H9 (cell line): Measurements from ENCODE around the gene CSNK1A1L. TPM values are rescaled to one million over a fixed set of nuclear protein-coding genes. Genes with fewer than 3 reads are reported as not detected.

Experiments used
- DNase-seq: peaks from one replicate; pipeline ENCODE4 v3.0.0-alpha.2; 2017
- H2AFZ ChIP-seq: one replicate; pipeline ENCODE4 v1.6.1; 2013; ENCODE audit warnings: mild to moderate bottlenecking, low read length, control low read depth, moderate library complexity
- H2AK5ac ChIP-seq: 2 replicates; pipeline ENCODE4 v1.6.1; 2013; ENCODE audit warnings: low read length, control low read depth, mixed read lengths; ENCODE audit not compliant: insufficient read length
- H2BK120ac ChIP-seq: one replicate; pipeline ENCODE4 v1.6.1; 2013; ENCODE audit warnings: low read depth, mild to moderate bottlenecking, low read length, control low read depth, inconsistent platforms; ENCODE audit not compliant: poor library complexity, severe bottlenecking
- H2BK12ac ChIP-seq: 2 replicates; pipeline ENCODE4 v1.6.1; 2013; ENCODE audit warnings: low read length, control low read depth, mixed read lengths, low read depth; ENCODE audit not compliant: insufficient read length
- H2BK15ac ChIP-seq: 2 replicates; pipeline ENCODE4 v1.6.1; 2013; ENCODE audit warnings: low read depth, low read length, control low read depth
- H2BK20ac ChIP-seq: one replicate; pipeline ENCODE4 v1.6.1; 2013; ENCODE audit warnings: low read depth, mild to moderate bottlenecking, low read length, control low read depth, inconsistent platforms; ENCODE audit not compliant: poor library complexity, severe bottlenecking
- H2BK5ac ChIP-seq: 2 replicates; pipeline ENCODE4 v1.6.1; 2013; ENCODE audit warnings: low read length, control low read depth, mixed read lengths; ENCODE audit not compliant: insufficient read length
- H3K14ac ChIP-seq: 2 replicates; pipeline ENCODE4 v1.6.1; 2013; ENCODE audit warnings: low read length, control low read depth; ENCODE audit not compliant: insufficient read depth
- H3K18ac ChIP-seq: 2 replicates; pipeline ENCODE4 v1.6.1; 2013; ENCODE audit warnings: low read depth, mild to moderate bottlenecking, mixed read lengths, low read length, control low read depth; ENCODE audit not compliant: insufficient read length
- H3K23ac ChIP-seq: 2 replicates; pipeline ENCODE4 v1.6.1; 2013; ENCODE audit warnings: low read length, control low read depth, mixed read lengths, low read depth; ENCODE audit not compliant: insufficient read length
- H3K23me2 ChIP-seq: 2 replicates; pipeline ENCODE4 v1.6.1; 2013; ENCODE audit warnings: low read depth, mild to moderate bottlenecking, mixed read lengths, low read length, control low read depth; ENCODE audit not compliant: insufficient read length, poor library complexity, severe bottlenecking
- H3K27ac ChIP-seq: 2 replicates; pipeline ENCODE4 v1.5.1; 2013; ENCODE audit warnings: low read length, control low read depth, mixed read lengths, low read depth; ENCODE audit not compliant: insufficient read length
- H3K27me3 ChIP-seq: 2 replicates; pipeline ENCODE4 v1.6.1; 2013; ENCODE audit warnings: low read length, control low read depth, inconsistent platforms; ENCODE audit not compliant: insufficient read depth
- H3K4ac ChIP-seq: 2 replicates; pipeline ENCODE4 v1.6.1; 2013; ENCODE audit warnings: low read depth, mild to moderate bottlenecking, control low read depth, inconsistent platforms, low read length, moderate library complexity
- H3K4me1 ChIP-seq: 2 replicates; pipeline ENCODE4 v1.6.1; 2013; ENCODE audit warnings: low read length, control low read depth, inconsistent platforms; ENCODE audit not compliant: insufficient read depth
- H3K4me2 ChIP-seq: 2 replicates; pipeline ENCODE4 v1.6.1; 2013; ENCODE audit warnings: low read length, control low read depth, mixed read lengths; ENCODE audit not compliant: insufficient read length, insufficient read depth
- H3K56ac ChIP-seq: 2 replicates; pipeline ENCODE4 v1.6.1; 2013; ENCODE audit warnings: low read depth, mild to moderate bottlenecking, mixed read lengths, low read length, control low read depth; ENCODE audit not compliant: insufficient read length
- H3K79me1 ChIP-seq: 2 replicates; pipeline ENCODE4 v1.6.1; 2013; ENCODE audit warnings: low read depth, mild to moderate bottlenecking, moderate library complexity, low read length, control low read depth, inconsistent platforms; ENCODE audit not compliant: insufficient read depth, poor library complexity, severe bottlenecking
- H3K79me2 ChIP-seq: 2 replicates; pipeline ENCODE4 v1.6.1; 2013; ENCODE audit warnings: low read length, control low read depth, inconsistent platforms; ENCODE audit not compliant: insufficient read depth
- H3K9ac ChIP-seq: 2 replicates; pipeline ENCODE4 v1.6.1; 2013; ENCODE audit warnings: low read length, control low read depth, mixed read lengths; ENCODE audit not compliant: insufficient read length; ENCODE audit errors: extremely low read depth
- H3K9me3 ChIP-seq: one replicate; pipeline ENCODE4 v1.6.1; 2013; ENCODE audit warnings: low read depth, low read length, inconsistent platforms; ENCODE audit not compliant: control insufficient read depth
- H3T11ph ChIP-seq: one replicate; pipeline ENCODE4 v1.6.1; 2013; ENCODE audit warnings: mild to moderate bottlenecking, low read length, control low read depth, inconsistent platforms
- H4K20me1 ChIP-seq: one replicate; pipeline ENCODE4 v1.6.1; 2013; ENCODE audit not compliant: control insufficient read depth, insufficient read length, insufficient read depth
- H4K5ac ChIP-seq: 2 replicates; pipeline ENCODE4 v1.6.1; 2013; ENCODE audit warnings: low read depth, mild to moderate bottlenecking, mixed read lengths, low read length, control low read depth; ENCODE audit not compliant: insufficient read length
- H4K8ac ChIP-seq: replicated peaks from 2 replicates; pipeline ENCODE4 v1.6.1; 2013; ENCODE audit warnings: low read length, control low read depth, mixed read lengths, low read depth; ENCODE audit not compliant: insufficient read length
- H4K91ac ChIP-seq: 2 replicates; pipeline ENCODE4 v1.6.1; 2013; ENCODE audit warnings: low read depth, mild to moderate bottlenecking, moderate library complexity, mixed read lengths, low read length, control low read depth; ENCODE audit not compliant: insufficient read length
- H3K27ac Mint-ChIP-seq, 3 experiments: 2 replicates in 2 of 3; 3 replicates in 1 of 3; pipeline ENCODE4 v1.8.0; 2020 to 2021; ENCODE audit warnings: mixed read lengths in 3 of 3, mild to moderate bottlenecking in 1 of 3, moderate library complexity in 1 of 3
- H3K27me3 Mint-ChIP-seq: 2 replicates; pipeline ENCODE4 v1.8.0; 2021; ENCODE audit warnings: low read depth, mild to moderate bottlenecking, moderate library complexity, mixed read lengths
- H3K36me3 Mint-ChIP-seq, 3 experiments: 2 replicates in 2 of 3; 3 replicates in 1 of 3; pipeline ENCODE4 v1.8.0; 2020 to 2021; ENCODE audit warnings: low read depth in 3 of 3, mixed read lengths in 3 of 3; ENCODE audit not compliant: insufficient read depth in 1 of 3
- H3K4me1 Mint-ChIP-seq, 2 experiments: 2 replicates each; pipeline ENCODE4 v1.8.0; 2020; ENCODE audit warnings: mixed read lengths in 2 of 2
- H3K4me3 Mint-ChIP-seq, 2 experiments: 2 replicates in 1 of 2; 3 replicates in 1 of 2; pipeline ENCODE4 v1.8.0; 2020 to 2021; ENCODE audit warnings: mild to moderate bottlenecking in 2 of 2, mixed read lengths in 2 of 2, moderate library complexity in 1 of 2
- H3K9me3 Mint-ChIP-seq, 2 experiments: 2 replicates in 1 of 2; 3 replicates in 1 of 2; pipeline ENCODE4 v1.8.0; 2020; ENCODE audit warnings: mild to moderate bottlenecking in 2 of 2, mixed read lengths in 2 of 2, moderate library complexity in 1 of 2
- WGBS: extraction: QIAGEN DNeasy Blood & Tissue Kit; methylation state at CpG from one replicate; pipeline ENCODE4 v1.1.7; 2013; ENCODE audit warnings: missing lambda C conversion rate, low lambda C conversion rate, mixed read lengths; ENCODE audit not compliant: insufficient read length; ENCODE audit errors: extremely low coverage; 5-methylcytosine and 5-hydroxymethylcytosine counted together
- total RNA-seq: library from RNA; stranded (reverse); gene quantifications from 2 replicates; pipeline ENCODE4 v1.2.1, GENCODE V29; 2021
- TF ChIP-seq, protein P1 (sequence below): fragments of 200-600 bp; sonication (generic); conservative IDR thresholded peaks from 3 replicates; pipeline ENCODE4 v1.8.0; 2021; ENCODE audit warnings: antibody characterized with exemption, mild to moderate bottlenecking

Gene CSNK1A1L
- total RNA-seq, 1 experiment from 2014 or later, result not detected

DNA sequence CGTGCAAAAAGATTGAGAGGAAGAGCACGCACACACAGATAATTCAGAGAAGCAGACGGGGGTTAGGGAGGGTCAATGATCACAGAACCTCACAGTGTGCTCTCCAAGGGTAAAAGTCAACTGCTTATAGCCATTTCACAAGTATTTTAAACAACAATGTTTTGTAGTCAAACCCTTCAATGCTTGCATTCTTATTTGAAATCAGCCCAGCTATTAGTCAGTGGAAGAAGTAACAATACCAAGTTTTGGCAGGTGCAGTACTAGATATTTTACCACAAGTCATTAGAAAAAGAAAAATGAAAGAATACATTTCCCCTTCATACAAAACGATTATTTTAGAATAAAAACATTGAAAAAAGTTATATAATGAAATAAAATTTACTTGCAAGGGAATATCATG, 2.6 kb downstream of the CSNK1A1L start:
- H2BK5ac ChIP-seq, result no peak overlapping the region
- Mint-ChIP-seq H3K4me1 (peaks cover 25 to 26% of the 10 kb centered on the region in 2 experiments), H3K36me3 (peaks cover 0 to 6% (median 0%) of the 10 kb centered on the region in 3 experiments; a peak in 2 of 7 replicates), H3K27ac (no peak overlapping the region), H3K4me3 (no peak overlapping the region), H3K9me3 (peaks cover 2 to 4% of the 10 kb centered on the region in 2 experiments; a peak in 2 of 5 replicates), H3K27me3 (no peaks in the 10 kb centered on the region; the same call in 1 of the 2 replicates)
- H4K20me1 ChIP-seq, result no peaks in the 10 kb centered on the region
- H3K23me2 ChIP-seq, result no peaks in the 10 kb centered on the region
- H2AFZ ChIP-seq, result no peak overlapping the region
- no peak overlapping the region for H3K4ac ChIP-seq
- H3K23ac ChIP-seq, result no peak overlapping the region
- H3K14ac ChIP-seq, result no peak overlapping the region
- no peak overlapping the region for H2BK12ac ChIP-seq
- no peaks in the 10 kb centered on the region for H3K79me1 ChIP-seq
- H3T11ph ChIP-seq, result no peak overlapping the region
- H4K91ac ChIP-seq, result no peak overlapping the region
- no peak overlapping the region for H3K4me2 ChIP-seq
- no peak overlapping the region for H2BK120ac ChIP-seq
- no peak for DNase-seq
- no peak overlapping the region for H4K5ac ChIP-seq
- H3K9ac ChIP-seq, result no peak overlapping the region
- TF ChIP-seq, protein P1, sequence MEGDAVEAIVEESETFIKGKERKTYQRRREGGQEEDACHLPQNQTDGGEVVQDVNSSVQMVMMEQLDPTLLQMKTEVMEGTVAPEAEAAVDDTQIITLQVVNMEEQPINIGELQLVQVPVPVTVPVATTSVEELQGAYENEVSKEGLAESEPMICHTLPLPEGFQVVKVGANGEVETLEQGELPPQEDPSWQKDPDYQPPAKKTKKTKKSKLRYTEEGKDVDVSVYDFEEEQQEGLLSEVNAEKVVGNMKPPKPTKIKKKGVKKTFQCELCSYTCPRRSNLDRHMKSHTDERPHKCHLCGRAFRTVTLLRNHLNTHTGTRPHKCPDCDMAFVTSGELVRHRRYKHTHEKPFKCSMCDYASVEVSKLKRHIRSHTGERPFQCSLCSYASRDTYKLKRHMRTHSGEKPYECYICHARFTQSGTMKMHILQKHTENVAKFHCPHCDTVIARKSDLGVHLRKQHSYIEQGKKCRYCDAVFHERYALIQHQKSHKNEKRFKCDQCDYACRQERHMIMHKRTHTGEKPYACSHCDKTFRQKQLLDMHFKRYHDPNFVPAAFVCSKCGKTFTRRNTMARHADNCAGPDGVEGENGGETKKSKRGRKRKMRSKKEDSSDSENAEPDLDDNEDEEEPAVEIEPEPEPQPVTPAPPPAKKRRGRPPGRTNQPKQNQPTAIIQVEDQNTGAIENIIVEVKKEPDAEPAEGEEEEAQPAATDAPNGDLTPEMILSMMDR, result no peak
- H3K27ac ChIP-seq, result no peak overlapping the region
- WGBS, result no CpG with 5 or more reads among the region's 4 CpGs
- no peak overlapping the region for H4K8ac ChIP-seq
- H2BK15ac ChIP-seq, result no peak overlapping the region
- no peak overlapping the region for H3K56ac ChIP-seq
- no peak overlapping the region for H2AK5ac ChIP-seq
- H3K79me2 ChIP-seq, result no peaks in the 10 kb centered on the region
- H3K18ac ChIP-seq, result no peak overlapping the region
- no peaks in the 10 kb centered on the region for H3K9me3 ChIP-seq
- no peak overlapping the region for H2BK20ac ChIP-seq
- no peaks in the 10 kb centered on the region for H3K27me3 ChIP-seq
- peaks cover 3% of the 10 kb centered on the region; the same call in 1 of the 2 replicates for H3K4me1 ChIP-seq
